IMR-90 (cell line): Measurements from ENCODE around the gene EFCC1. TPM values are rescaled to one million over a fixed set of nuclear protein-coding genes. Genes with fewer than 3 reads are reported as not detected.

Source experiments
- ATAC-seq: fragments of 200-7000 bp; cut with Tn5 transposase; 2 replicates; pipeline ENCODE4 v1.9.1; 2020; ENCODE audit warnings: low read depth, mild to moderate bottlenecking, moderate library complexity
- BruUV-seq: library from RNA; stranded (reverse); fragments of 400-500 nt; replicated peaks from 2 replicates; lab custom pipeline; 2021; lab: Mats Ljungman, UMichigan
- CTCF ChIA-PET: fragments of 300-600 bp; formaldehyde crosslinking; extraction: SDS; loops from one replicate; lab custom pipeline; 2021; ENCODE audit warnings: antibody characterized with exemption; lab: Yijun Ruan, JAX
- POLR2A ChIA-PET: fragments of 300-600 bp; sonication (Branson Sonifier 250); formaldehyde crosslinking; loops from one replicate; lab custom pipeline; 2022; ENCODE audit warnings: antibody characterized with exemption; ENCODE audit not compliant: unreplicated experiment; lab: Charles Lee
- DNase-seq: peaks from one replicate; pipeline ENCODE4 v3.0.0; 2013
- H2AFZ ChIP-seq: replicated peaks from 2 replicates; pipeline ENCODE3; 2013; ENCODE audit warnings: low read length, mild to moderate bottlenecking; ENCODE audit not compliant: poor library complexity
- H2AK5ac ChIP-seq: 2 replicates; pipeline ENCODE4 v1.6.1; 2013; ENCODE audit warnings: low read depth, low read length, inconsistent platforms
- H2AK9ac ChIP-seq: replicated peaks from 2 replicates; pipeline ENCODE3; 2013; ENCODE audit warnings: mild to moderate bottlenecking, low read depth, low read length, moderate library complexity; ENCODE audit not compliant: poor library complexity
- H2BK120ac ChIP-seq: 2 replicates; pipeline ENCODE4 v1.6.1; 2013; ENCODE audit warnings: low read depth, low read length, inconsistent platforms
- H2BK15ac ChIP-seq: 3 replicates; pipeline ENCODE4 v1.6.1; 2013; ENCODE audit warnings: low read depth, low read length, inconsistent platforms
- H2BK20ac ChIP-seq: 2 replicates; pipeline ENCODE4 v1.6.1; 2013; ENCODE audit warnings: low read depth, mild to moderate bottlenecking, inconsistent platforms, low read length, moderate library complexity
- H2BK5ac ChIP-seq: 2 replicates; pipeline ENCODE4 v1.6.1; 2013; ENCODE audit warnings: mild to moderate bottlenecking, low read depth, low read length, inconsistent platforms; ENCODE audit not compliant: poor library complexity, severe bottlenecking
- H3K14ac ChIP-seq: replicated peaks from 2 replicates; pipeline ENCODE4 v1.6.1; 2013; ENCODE audit warnings: low read depth, low read length, inconsistent platforms
- H3K18ac ChIP-seq: 2 replicates; pipeline ENCODE4 v1.6.1; 2013; ENCODE audit warnings: low read depth, low read length, control low read depth
- H3K23ac ChIP-seq: 2 replicates; pipeline ENCODE4 v1.6.1; 2013; ENCODE audit warnings: low read depth, low read length, inconsistent platforms
- H3K27ac ChIP-seq: 2 replicates; pipeline ENCODE4 v1.5.1; 2013; ENCODE audit warnings: mild to moderate bottlenecking, control low read depth, low read length; ENCODE audit not compliant: insufficient read depth
- H3K27me3 ChIP-seq: 2 replicates; pipeline ENCODE4 v1.6.1; 2013; ENCODE audit warnings: low read length; ENCODE audit not compliant: control insufficient read depth, insufficient read depth
- H3K36me3 ChIP-seq: 2 replicates; pipeline ENCODE4 v1.6.1; 2013; ENCODE audit warnings: low read length, mixed read lengths; ENCODE audit not compliant: control insufficient read depth, insufficient read depth
- H3K4ac ChIP-seq: 2 replicates; pipeline ENCODE4 v1.6.1; 2013; ENCODE audit warnings: low read depth, low read length, inconsistent platforms
- H3K4me1 ChIP-seq: 2 replicates; pipeline ENCODE4 v1.6.1; 2013; ENCODE audit warnings: low read length, mixed read lengths; ENCODE audit not compliant: control insufficient read depth, insufficient read depth
- H3K4me2 ChIP-seq: 2 replicates; pipeline ENCODE4 v1.6.1; 2013; ENCODE audit warnings: low read depth, mild to moderate bottlenecking, control low read depth, low read length, moderate library complexity
- H3K4me3 ChIP-seq: 2 replicates; pipeline ENCODE4 v1.5.1; 2013; ENCODE audit warnings: low read depth, mild to moderate bottlenecking, control low read depth, low read length, moderate library complexity; ENCODE audit not compliant: insufficient read depth
- H3K56ac ChIP-seq: 2 replicates; pipeline ENCODE4 v1.6.1; 2013; ENCODE audit warnings: low read length, inconsistent platforms; ENCODE audit not compliant: insufficient read depth; ENCODE audit errors: extremely low read depth
- H3K79me1 ChIP-seq, 2 experiments: 2 replicates each; pipeline ENCODE4 v1.6.1; 2013; ENCODE audit warnings: low read length in 2 of 2, inconsistent platforms in 1 of 2, low read depth in 1 of 2
- H3K9ac ChIP-seq: 2 replicates; pipeline ENCODE4 v1.6.1; 2013; ENCODE audit warnings: low read depth, low read length, control low read depth
- H3K9me1 ChIP-seq: 2 replicates; pipeline ENCODE4 v1.6.1; 2013; ENCODE audit warnings: low read length, inconsistent platforms; ENCODE audit not compliant: insufficient read depth
- H3K9me3 ChIP-seq: 2 replicates; pipeline ENCODE4 v1.6.1; 2013; ENCODE audit warnings: low read length; ENCODE audit not compliant: control insufficient read depth, insufficient read depth
- H4K20me1 ChIP-seq: 2 replicates; pipeline ENCODE4 v1.6.1; 2013; ENCODE audit warnings: low read length, inconsistent platforms; ENCODE audit not compliant: insufficient read depth
- H4K5ac ChIP-seq: 2 replicates; pipeline ENCODE4 v1.6.1; 2013; ENCODE audit warnings: mild to moderate bottlenecking, low read depth, low read length, control low read depth
- H4K8ac ChIP-seq, 2 experiments: 2 replicates each; pipeline ENCODE4 v1.6.1; 2013; ENCODE audit warnings: low read depth in 2 of 2, low read length in 2 of 2, control low read depth in 1 of 2, inconsistent platforms in 1 of 2
- H4K91ac ChIP-seq: 2 replicates; pipeline ENCODE4 v1.6.1; 2013; ENCODE audit warnings: low read depth, low read length, inconsistent platforms; ENCODE audit not compliant: insufficient read depth
- BHLHE40 ChIP-seq: fragments of 150-350 bp; IDR thresholded peaks from 2 replicates; pipeline ENCODE4 v1.6.1; 2016; ENCODE audit warnings: mild to moderate bottlenecking, low read depth, low read length
- CEBPB ChIP-seq: IDR thresholded peaks from 2 replicates; pipeline ENCODE4 v1.6.1; 2012; ENCODE audit warnings: low read depth, low read length, improper control_type of control experiment
- CHD1 ChIP-seq: IDR thresholded peaks from 2 replicates; pipeline ENCODE4 v1.6.1; 2012; ENCODE audit warnings: low read depth, low read length, improper control_type of control experiment
- FOS ChIP-seq: fragments of 150-350 bp; IDR thresholded peaks from 2 replicates; pipeline ENCODE4 v1.6.1; 2016; ENCODE audit warnings: low read depth, low read length
- MAFK ChIP-seq: IDR thresholded peaks from 2 replicates; pipeline ENCODE4 v1.6.1; 2012; ENCODE audit warnings: low read depth, low read length, improper control_type of control experiment
- MAZ ChIP-seq: IDR thresholded peaks from 2 replicates; pipeline ENCODE4 v1.6.1; 2012; ENCODE audit warnings: low read depth, mild to moderate bottlenecking, low read length, improper control_type of control experiment, moderate library complexity, borderline replicate concordance
- NFE2L2 ChIP-seq: fragments of 150-350 bp; IDR thresholded peaks from 2 replicates; pipeline ENCODE4 v1.6.1; 2016; ENCODE audit warnings: low read depth, mild to moderate bottlenecking, low read length
- POLR2A ChIP-seq: IDR thresholded peaks from 2 replicates; pipeline ENCODE4 v1.6.1; 2012; ENCODE audit warnings: mild to moderate bottlenecking, low read depth, low read length
- RAD21 ChIP-seq: IDR thresholded peaks from 2 replicates; pipeline ENCODE4 v1.6.1; 2012; ENCODE audit warnings: low read length, improper control_type of control experiment
- RCOR1 ChIP-seq: IDR thresholded peaks from 2 replicates; pipeline ENCODE4 v1.6.1; 2012; ENCODE audit warnings: mild to moderate bottlenecking, low read length, improper control_type of control experiment; ENCODE audit not compliant: insufficient replicate concordance
- RFX5 ChIP-seq: IDR thresholded peaks from 2 replicates; pipeline ENCODE4 v1.8.0; 2012; ENCODE audit warnings: low read depth, mild to moderate bottlenecking, low read length, moderate library complexity
- SMC3 ChIP-seq: fragments of 150-350 bp; IDR thresholded peaks from 2 replicates; pipeline ENCODE4 v1.6.1; 2016; ENCODE audit warnings: low read depth, mild to moderate bottlenecking, antibody characterized with exemption, low read length, moderate library complexity
- WGBS, 2 experiments: methylation state at CpG; one replicate each; pipeline versions ENCODE4 v1.1.5 to v1.1.7; 2013; ENCODE audit warnings: missing lambda C conversion rate in 2 of 2; ENCODE audit not compliant: insufficient read length in 1 of 2; ENCODE audit errors: extremely low coverage in 2 of 2; 5-methylcytosine and 5-hydroxymethylcytosine counted together
- dilution Hi-C: fragments of 300-500 bp; cut with HindIII; formaldehyde crosslinking; loops from one replicate; pipeline ENCODE4 v1.14.3; 2018; ENCODE audit warnings: low sequenced_read_pairs; ENCODE audit not compliant: unreplicated experiment
- in situ Hi-C: fragments of 300-500 bp; cut with MboI; formaldehyde crosslinking; loops from 3 replicates; pipeline ENCODE4 v1.14.3; 2019; ENCODE audit warnings: low sequenced_read_pairs, inconsistent platforms, mixed read lengths
- intact Hi-C: fragments of 100-400 bp; cut with micrococcal nuclease; formaldehyde crosslinking; loops from 2 replicates; pipeline ENCODE4 v1.10.0; 2022
- polyA plus RNA-seq, 3 experiments: library from polyadenylated mRNA; depleted of rRNA; stranded (reverse); fragments of >200 nt; gene quantifications; 2 replicates each; pipeline ENCODE4 v1.2.3, GENCODE V29; 2012; ENCODE audit warnings: low replicate concordance in 1 of 3
- total RNA-seq: library from RNA; depleted of rRNA; stranded (reverse); fragments of >200 nt; gene quantifications from 2 replicates; pipeline ENCODE4 v1.2.3, GENCODE V29; 2012
- TF ChIP-seq, protein P1 (sequence below): fragments of 150-350 bp; IDR thresholded peaks from 2 replicates; pipeline ENCODE4 v1.6.1; 2017; ENCODE audit warnings: mild to moderate bottlenecking, antibody characterized with exemption, low read length, low read depth
- TF ChIP-seq, protein P2 (sequence below): fragments of 150-350 bp; IDR thresholded peaks from 2 replicates; pipeline ENCODE4 v1.6.1; 2016; ENCODE audit warnings: low read depth, mild to moderate bottlenecking, low read length, moderate library complexity, borderline replicate concordance
- TF ChIP-seq, protein P3 (sequence below): conservative IDR thresholded peaks from 2 replicates; pipeline ENCODE4 v1.5.1; 2012; ENCODE audit warnings: mild to moderate bottlenecking, low read depth, low read length, improper control_type of control experiment

Gene EFCC1
- total and polyA plus RNA-seq, 2 of the 4 experiments (the other 2 are of a cell fraction) = not detected

DNA sequence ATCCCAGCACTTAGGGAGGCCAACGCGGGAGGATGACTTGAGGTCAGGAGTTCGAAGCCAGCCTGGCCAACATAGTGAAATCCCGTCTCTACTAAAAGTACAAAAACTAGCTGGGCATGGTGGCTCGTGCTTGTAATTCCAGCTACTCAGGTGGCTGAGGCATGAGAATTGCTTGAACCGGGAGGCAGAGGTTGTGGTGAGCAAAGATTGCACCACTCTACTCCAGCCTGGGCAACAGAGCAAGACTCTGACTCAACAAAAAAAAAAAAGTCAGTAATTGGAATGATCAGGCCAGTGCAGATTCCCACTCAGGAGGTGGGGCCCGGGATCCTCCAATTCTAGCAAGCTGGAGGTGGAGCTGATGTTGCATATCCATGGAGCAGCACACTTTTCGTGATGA is 12.8 kb upstream of the EFCC1 start:
- H2BK120ac ChIP-seq = no peak overlapping the region
- H2AK5ac ChIP-seq = no peak overlapping the region
- no peak overlapping the region for H3K18ac ChIP-seq
- H3K4me1 ChIP-seq = peaks cover 3% of the 10 kb centered on the region; the same call in 1 of the 2 replicates
- no peak overlapping the region for H2AFZ ChIP-seq
- no peak overlapping the region for H3K4me3 ChIP-seq
- H4K91ac ChIP-seq = no peak overlapping the region
- in situ Hi-C loops = no loop called here
- H4K20me1 ChIP-seq = no peaks in the 10 kb centered on the region
- H2AK9ac ChIP-seq = no peak overlapping the region
- no peak overlapping the region for H4K8ac ChIP-seq
- H2BK5ac ChIP-seq = no peak overlapping the region
- no peak overlapping the region for H2BK20ac ChIP-seq
- TF ChIP-seq MAZ = no peak
- TF ChIP-seq, protein P1, sequence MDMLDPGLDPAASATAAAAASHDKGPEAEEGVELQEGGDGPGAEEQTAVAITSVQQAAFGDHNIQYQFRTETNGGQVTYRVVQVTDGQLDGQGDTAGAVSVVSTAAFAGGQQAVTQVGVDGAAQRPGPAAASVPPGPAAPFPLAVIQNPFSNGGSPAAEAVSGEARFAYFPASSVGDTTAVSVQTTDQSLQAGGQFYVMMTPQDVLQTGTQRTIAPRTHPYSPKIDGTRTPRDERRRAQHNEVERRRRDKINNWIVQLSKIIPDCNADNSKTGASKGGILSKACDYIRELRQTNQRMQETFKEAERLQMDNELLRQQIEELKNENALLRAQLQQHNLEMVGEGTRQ = no peak
- TF ChIP-seq RAD21 = no peak
- no peak for TF ChIP-seq MAFK
- no peak for TF ChIP-seq CEBPB
- TF ChIP-seq POLR2A = no peak
- no peak for TF ChIP-seq NFE2L2
- TF ChIP-seq FOS = no peak
- no peak for TF ChIP-seq RFX5
- TF ChIP-seq, protein P2, sequence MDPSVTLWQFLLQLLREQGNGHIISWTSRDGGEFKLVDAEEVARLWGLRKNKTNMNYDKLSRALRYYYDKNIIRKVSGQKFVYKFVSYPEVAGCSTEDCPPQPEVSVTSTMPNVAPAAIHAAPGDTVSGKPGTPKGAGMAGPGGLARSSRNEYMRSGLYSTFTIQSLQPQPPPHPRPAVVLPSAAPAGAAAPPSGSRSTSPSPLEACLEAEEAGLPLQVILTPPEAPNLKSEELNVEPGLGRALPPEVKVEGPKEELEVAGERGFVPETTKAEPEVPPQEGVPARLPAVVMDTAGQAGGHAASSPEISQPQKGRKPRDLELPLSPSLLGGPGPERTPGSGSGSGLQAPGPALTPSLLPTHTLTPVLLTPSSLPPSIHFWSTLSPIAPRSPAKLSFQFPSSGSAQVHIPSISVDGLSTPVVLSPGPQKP = no peak
- TF ChIP-seq, protein P3, sequence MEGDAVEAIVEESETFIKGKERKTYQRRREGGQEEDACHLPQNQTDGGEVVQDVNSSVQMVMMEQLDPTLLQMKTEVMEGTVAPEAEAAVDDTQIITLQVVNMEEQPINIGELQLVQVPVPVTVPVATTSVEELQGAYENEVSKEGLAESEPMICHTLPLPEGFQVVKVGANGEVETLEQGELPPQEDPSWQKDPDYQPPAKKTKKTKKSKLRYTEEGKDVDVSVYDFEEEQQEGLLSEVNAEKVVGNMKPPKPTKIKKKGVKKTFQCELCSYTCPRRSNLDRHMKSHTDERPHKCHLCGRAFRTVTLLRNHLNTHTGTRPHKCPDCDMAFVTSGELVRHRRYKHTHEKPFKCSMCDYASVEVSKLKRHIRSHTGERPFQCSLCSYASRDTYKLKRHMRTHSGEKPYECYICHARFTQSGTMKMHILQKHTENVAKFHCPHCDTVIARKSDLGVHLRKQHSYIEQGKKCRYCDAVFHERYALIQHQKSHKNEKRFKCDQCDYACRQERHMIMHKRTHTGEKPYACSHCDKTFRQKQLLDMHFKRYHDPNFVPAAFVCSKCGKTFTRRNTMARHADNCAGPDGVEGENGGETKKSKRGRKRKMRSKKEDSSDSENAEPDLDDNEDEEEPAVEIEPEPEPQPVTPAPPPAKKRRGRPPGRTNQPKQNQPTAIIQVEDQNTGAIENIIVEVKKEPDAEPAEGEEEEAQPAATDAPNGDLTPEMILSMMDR = no peak
- TF ChIP-seq SMC3 = no peak
- TF ChIP-seq RCOR1 = no peak
- no peak for TF ChIP-seq CHD1
- TF ChIP-seq BHLHE40 = no peak
- intact Hi-C loops = no loop called here
- H3K23ac ChIP-seq = no peak overlapping the region
- ChIA-PET POLR2A (no interaction called here), CTCF (interaction anchor here (1.5 kb wide), 1 partner anchor 18 kb away, joined by 8 read pairs; no protein-coding TSS in a partner anchor)
- H4K5ac ChIP-seq = no peak overlapping the region
- ATAC-seq (no peak), DNase-seq (no peak)
- H3K4me2 ChIP-seq = no peak overlapping the region
- no peak overlapping the region for H3K27ac ChIP-seq
- no peaks in the 10 kb centered on the region for H3K9me3 ChIP-seq
- no peak overlapping the region for H3K9ac ChIP-seq
- H3K79me1 ChIP-seq = no peaks in the 10 kb centered on the region
- no peak overlapping the region for H3K56ac ChIP-seq
- dilution Hi-C loops = no loop called here
- H2BK15ac ChIP-seq = no peak overlapping the region
- no TSS peak for BruUV-seq
- H3K27me3 ChIP-seq = peaks cover 13% of the 10 kb centered on the region
- no peaks in the 10 kb centered on the region for H3K36me3 ChIP-seq
- H3K4ac ChIP-seq = no peak overlapping the region
- H3K14ac ChIP-seq = no peak overlapping the region
- 93% methylated on average over 6 of the region's 8 CpGs; no CpG with 5 or more reads in 1 of the 2 experiments for WGBS, 2 experiments
- H3K9me1 ChIP-seq = no peaks in the 10 kb centered on the region
